Activated CD8-positive, alpha-beta memory T cell treated with anti-CD3 and anti-CD28 coated beads, Interleukin-2, amount 50 U/mL, for 24 hours (primary cell): Measurements from ENCODE around the gene UBE3C.
"Not testable (repeated sequence)": the region's sequence is repeated elsewhere in the genome, so short reads cannot be mapped to it uniquely, and the experiment has no call there.

ENCODE experiments used
- DNase-seq: peaks from one replicate; pipeline ENCODE4 v3.0.0-alpha.2; 2020; ENCODE audit errors: extremely low read depth

UBE3C gene

GRCh38 chr7:157235357-157236333, 96.9 kb downstream of the UBE3C start:
- DNase-seq = no peak

- no peak for DNase-seq
These were observed 99.4 kb downstream of the UBE3C start for GRCh38 chr7:157238087-157238486.

- DNase-seq = no peak
These were observed 101.0 kb downstream of the UBE3C start for GRCh38 chr7:157239571-157240270.

GRCh38 chr7:157241631-157242030, 102.9 kb downstream of the UBE3C start:
- no peak for DNase-seq

GRCh38 chr7:157244516-157245294, 106.0 kb downstream of the UBE3C start:
- no peak for DNase-seq

- no peak for DNase-seq
These were observed 107.3 kb downstream of the UBE3C start for GRCh38 chr7:157246052-157246451.

GRCh38 chr7:157248659-157249058, 109.9 kb downstream of the UBE3C start:
- DNase-seq = no peak

GRCh38 chr7:157250605-157251228, 112.0 kb downstream of the UBE3C start:
- DNase-seq = no peak

- DNase-seq = not testable (repeated sequence)
These were observed 113.1 kb downstream of the UBE3C start for GRCh38 chr7:157251817-157252216.

GRCh38 chr7:157253850-157254249, 115.1 kb downstream of the UBE3C start:
- no peak for DNase-seq

- DNase-seq = not testable (repeated sequence)
These were observed 116.1 kb downstream of the UBE3C start for GRCh38 chr7:157254781-157255180.

GRCh38 chr7:157255201-157255606, 116.5 kb downstream of the UBE3C start:
- no peak for DNase-seq

GRCh38 chr7:157263156-157263555, 124.4 kb downstream of the UBE3C start:
- no peak for DNase-seq

GRCh38 chr7:157265051-157265450, 126.3 kb downstream of the UBE3C start:
- no peak for DNase-seq

GRCh38 chr7:157266272-157266671, 127.5 kb downstream of the UBE3C start:
- no peak for DNase-seq

GRCh38 chr7:157267516-157267915, 128.8 kb downstream of the UBE3C start:
- DNase-seq = no peak

- no peak for DNase-seq
These were observed 129.2 kb downstream of the UBE3C start for GRCh38 chr7:157267956-157268355.

GRCh38 chr7:157268540-157268939, 129.8 kb downstream of the UBE3C start:
- DNase-seq = no peak

GRCh38 chr7:157269341-157270059, 130.8 kb downstream of the UBE3C start:
- DNase-seq = no peak

- DNase-seq = no peak
These were observed 131.3 kb downstream of the UBE3C start for GRCh38 chr7:157270060-157270444.
